Measurements from ENCODE around the gene ELANE. TPM values are rescaled to one million over a fixed set of nuclear protein-coding genes. Genes with fewer than 3 reads are reported as not detected.
"Not testable (repeated sequence)": the region's sequence is repeated elsewhere in the genome, so short reads cannot be mapped to it uniquely, and the experiment has no call there.

ELANE gene
- total RNA-seq, 1 donor from 2014 or later, result not detected

- intact Hi-C loops (cut with micrococcal nuclease), result not testable (repeated sequence)
These were observed 26.0 kb downstream of the ELANE start for GRCh38 chr19:877992-878660.

- intact Hi-C loops (cut with micrococcal nuclease), result not testable (repeated sequence)
These were observed 26.9 kb downstream of the ELANE start for GRCh38 chr19:878751-879561.

GRCh38 chr19:879711-880438 is 27.8 kb downstream of the ELANE start:
- intact Hi-C loops (cut with micrococcal nuclease), result no loop called here

GRCh38 chr19:881385-882071 is 29.4 kb downstream of the ELANE start:
- intact Hi-C loops (cut with micrococcal nuclease), result no loop called here

- intact Hi-C loops (cut with micrococcal nuclease), result no loop called here
These were observed 30.9 kb downstream of the ELANE start for GRCh38 chr19:882871-883497.

GRCh38 chr19:883661-884211 is 31.6 kb downstream of the ELANE start:
- intact Hi-C loops (cut with micrococcal nuclease), result no loop called here

GRCh38 chr19:884420-885211 is 32.5 kb downstream of the ELANE start:
- intact Hi-C loops (cut with micrococcal nuclease), result no loop called here

- intact Hi-C loops (cut with micrococcal nuclease), result no loop called here
These were observed 33.6 kb downstream of the ELANE start for GRCh38 chr19:885536-886224.

GRCh38 chr19:887072-887471 is 35.0 kb downstream of the ELANE start:
- intact Hi-C loops (cut with micrococcal nuclease), result no loop called here

- intact Hi-C loops (cut with micrococcal nuclease), result no loop called here
These were observed 35.5 kb downstream of the ELANE start for GRCh38 chr19:887599-887998.

GRCh38 chr19:888581-889385 is 36.7 kb downstream of the ELANE start:
- intact Hi-C loops (cut with micrococcal nuclease), result no loop called here

- intact Hi-C loops (cut with micrococcal nuclease), result no loop called here
These were observed 37.7 kb downstream of the ELANE start for GRCh38 chr19:889662-890295.

GRCh38 chr19:890831-891230 is 38.7 kb downstream of the ELANE start:
- intact Hi-C loops (cut with micrococcal nuclease), result no loop called here

GRCh38 chr19:891421-892200 is 39.5 kb downstream of the ELANE start:
- intact Hi-C loops (cut with micrococcal nuclease), result loop anchor here (2.0 kb wide), 2 partner anchors 19 to 29 kb away; no protein-coding TSS in a partner anchor

GRCh38 chr19:892243-892893 is 40.3 kb downstream of the ELANE start:
- intact Hi-C loops (cut with micrococcal nuclease), result loop anchor here (2.0 kb wide), 2 partner anchors 20 to 30 kb away; no protein-coding TSS in a partner anchor

GRCh38 chr19:892894-893689 is 41.0 kb downstream of the ELANE start, which contains the start of the genes MED16 and RNU6-9:
TSS of gene MED16 (minus strand) at chr19:893187. CDS start at chr19:891131, 2,056 bp downstream.
TSS of gene RNU6-9 (plus strand) at chr19:893484.
- intact Hi-C loops (cut with micrococcal nuclease), result loop anchor here (1.0 to 2.0 kb wide), 3 partner anchors 16 to 30 kb away; no protein-coding TSS in a partner anchor
